C4-2B (cell line): ENCODE data around the gene ANKZF1.
A peak's percentile ranks its signal among the peaks of the same experiment; 100 is the strongest.

ENCODE experiments used
- H3K27ac ChIP-seq: fragments of 450-650 bp; 2 replicates; pipeline ENCODE4 v1.5.1; 2017
- CTCF ChIP-seq: fragments of 450-650 bp; conservative IDR thresholded peaks from 2 replicates; pipeline ENCODE4 v1.5.1; 2017; ENCODE audit warnings: mild to moderate bottlenecking
- ZFX ChIP-seq: fragments of 450-650 bp; IDR thresholded peaks from 2 replicates; pipeline ENCODE4 v1.6.1; 2017

Gene ANKZF1

GRCh38 chr2:219279151-219279915, 49.7 kb downstream of the ANKZF1 start, which contains the start of gene DNAJB2:
Gene DNAJB2 (plus strand): TSS chr2:219279366. CDS start chr2:219279834, 468 bp downstream.
- TF ChIP-seq CTCF (no peak), ZFX (peak; percentile 52; the same call in 1 of the 2 replicates)
- H3K27ac ChIP-seq, result peak within 1 kb of the TSS; percentile 69

DNA sequence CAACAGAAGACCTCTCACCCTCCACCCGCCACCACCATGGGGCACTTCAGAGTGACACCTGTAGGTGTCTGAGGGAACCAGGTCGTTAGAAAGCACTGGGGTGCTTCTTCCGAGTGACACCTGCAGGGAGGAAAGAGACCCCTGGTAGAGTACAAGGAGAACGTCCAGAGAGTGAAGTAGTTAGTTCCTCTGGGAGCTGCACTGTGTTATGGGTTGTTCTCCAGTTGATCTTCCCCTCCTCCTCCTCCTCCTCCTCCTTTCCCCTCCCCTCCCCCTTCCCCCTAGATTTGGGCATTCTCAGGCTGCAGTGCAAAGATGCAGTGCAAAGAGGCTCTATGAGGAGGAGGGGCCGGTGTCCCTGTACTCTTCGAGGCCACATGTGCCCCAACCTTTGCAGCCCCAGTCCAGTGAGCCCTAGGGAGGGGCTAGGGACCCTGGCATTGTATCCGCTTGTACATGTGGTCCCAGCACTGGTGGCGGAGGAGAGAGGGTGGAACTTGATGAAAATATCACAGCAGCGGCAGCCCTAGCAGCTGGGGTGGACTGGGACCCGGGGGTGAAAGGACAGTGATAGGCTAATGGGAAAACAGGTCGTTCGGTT, 50.4 kb downstream of the ANKZF1 start:
- TF ChIP-seq ZFX, result no peak
- no peak for TF ChIP-seq CTCF
- peak overlapping the region; percentile 69 for H3K27ac ChIP-seq

DNA sequence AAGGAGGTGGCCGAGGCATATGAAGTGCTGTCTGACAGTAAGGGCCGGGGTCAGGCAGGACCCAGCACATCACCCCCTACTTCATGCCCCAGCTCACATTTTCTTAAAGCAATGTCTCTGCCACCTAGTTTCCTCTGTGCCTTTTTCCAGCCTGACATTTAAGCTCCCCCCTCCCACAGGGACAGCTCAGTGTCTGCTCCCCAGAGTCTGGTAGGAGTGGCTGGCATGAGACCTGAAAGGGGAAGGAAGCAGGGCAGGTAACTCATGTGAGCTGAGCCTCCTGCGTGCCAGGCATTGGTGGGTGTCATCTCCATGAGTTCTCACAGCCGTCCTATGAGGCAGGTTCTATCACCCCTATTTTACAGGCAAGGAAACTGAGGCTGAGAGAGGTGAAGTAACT, 51.0 kb downstream of the ANKZF1 start:
- H3K27ac ChIP-seq, result no peak overlapping the region
- TF ChIP-seq ZFX, result no peak

DNA sequence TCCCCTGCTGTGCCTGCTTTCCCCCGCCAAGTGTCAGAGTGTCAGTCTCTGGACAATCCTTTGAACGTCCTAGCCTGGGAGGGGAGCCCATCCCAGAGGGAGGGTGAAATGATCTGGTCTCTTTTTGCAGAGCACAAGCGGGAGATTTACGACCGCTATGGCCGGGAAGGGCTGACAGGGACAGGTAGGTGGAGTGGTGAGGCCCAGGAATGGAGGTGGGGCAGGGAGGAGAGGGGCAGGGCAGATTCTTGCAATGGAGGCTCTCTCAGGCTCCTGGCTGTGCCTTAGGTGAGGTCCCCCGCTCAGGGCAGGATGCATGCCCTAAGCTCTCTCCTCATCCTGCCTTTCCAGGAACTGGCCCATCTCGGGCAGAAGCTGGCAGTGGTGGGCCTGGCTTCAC, 52.0 kb downstream of the ANKZF1 start:
- H3K27ac ChIP-seq, result no peak overlapping the region
- TF ChIP-seq CTCF, result no peak
- TF ChIP-seq ZFX, result no peak

- TF ChIP-seq ZFX, result no peak
- TF ChIP-seq CTCF, result no peak
- H3K27ac ChIP-seq, result no peak overlapping the region
Measured at GRCh38 chr2:219282375-219282774, 52.8 kb downstream of the ANKZF1 start.

- H3K27ac ChIP-seq, result no peak overlapping the region
- no peak for TF ChIP-seq ZFX
- TF ChIP-seq CTCF, result no peak
Measured at GRCh38 chr2:219282943-219283581, 53.5 kb downstream of the ANKZF1 start.

GRCh38 chr2:219284501-219285372, 55.1 kb downstream of the ANKZF1 start:
- H3K27ac ChIP-seq, result no peak overlapping the region
- no peak for TF ChIP-seq ZFX
- TF ChIP-seq CTCF, result no peak
